K562 (cell line): ENCODE results near the gene TFRC. TPM values are rescaled to one million over a fixed set of nuclear protein-coding genes. Genes with fewer than 3 reads are reported as not detected.

Experiments used
- ATF1 ChIP-seq, 2 experiments: fragments of 450-650 bp in 1 of 2; IDR thresholded peaks; 2 replicates each; pipeline ENCODE4 v1.6.1; 2016; ENCODE audit warnings: missing compliant biosample characterization in 1 of 2, missing genetic modification characterization in 1 of 2
- BMI1 ChIP-seq: fragments of 150-350 bp; IDR thresholded peaks from 2 replicates; pipeline ENCODE4 v1.6.1; 2014; ENCODE audit warnings: low read length
- BRD4 ChIP-seq: fragments of 200-600 bp; sonication (generic); IDR thresholded peaks from 2 replicates; pipeline ENCODE4 v1.6.1; 2017; ENCODE audit warnings: inconsistent platforms
- CHD2 ChIP-seq: IDR thresholded peaks from 2 replicates; pipeline ENCODE4 v1.6.1; 2011; ENCODE audit warnings: low read depth, low read length
- CREB1 ChIP-seq, 2 experiments: sonication (generic) in 1 of 2; formaldehyde crosslinking in 1 of 2; IDR thresholded peaks; 2 replicates each; pipeline versions ENCODE4 v1.6.1 to v1.8.0; 2012 to 2022; ENCODE audit warnings: inconsistent platforms in 1 of 2, mild to moderate bottlenecking in 1 of 2, missing genetic modification reagents in 1 of 2, moderate library complexity in 1 of 2
- ETV6 ChIP-seq, 3 experiments: fragments of 150-350 bp in 1 of 3; sonication (generic) in 1 of 3; formaldehyde crosslinking in 1 of 3; IDR thresholded peaks; 2 replicates each; pipeline versions ENCODE4 v1.6.1 to v1.8.0; 2014 to 2022; ENCODE audit warnings: borderline replicate concordance in 2 of 3, low read depth in 2 of 3, antibody characterized with exemption in 1 of 3, low read length in 1 of 3, mild to moderate bottlenecking in 1 of 3, missing genetic modification reagents in 1 of 3
- HIVEP1 ChIP-seq: fragments of 250-450 bp; sonication (Bioruptor Pico); IDR thresholded peaks from 2 replicates; pipeline ENCODE4 v1.4.0; 2020; ENCODE audit warnings: mild to moderate bottlenecking
- KDM1A ChIP-seq, 2 experiments: fragments of 450-650 bp; IDR thresholded peaks; 2 replicates each; pipeline ENCODE4 v1.6.1; 2016; ENCODE audit warnings: mild to moderate bottlenecking in 2 of 2
- KDM5B ChIP-seq: fragments of 200-600 bp; sonication (generic); IDR thresholded peaks from 2 replicates; pipeline ENCODE4 v1.6.1; 2012; ENCODE audit warnings: low read depth, mild to moderate bottlenecking, moderate library complexity, low read length, control low read depth, inconsistent platforms; ENCODE audit not compliant: insufficient replicate concordance
- KLF16 ChIP-seq: IDR thresholded peaks from 2 replicates; pipeline ENCODE4 v1.6.1; 2016; ENCODE audit warnings: antibody characterized with exemption
- PHB2 ChIP-seq: fragments of 450-650 bp; IDR thresholded peaks from 2 replicates; pipeline ENCODE4 v1.6.1; 2017; ENCODE audit warnings: low read depth
- RBM17 ChIP-seq: fragments of 200-400 bp; formaldehyde crosslinking; IDR thresholded peaks from 2 replicates; pipeline ENCODE4 v1.6.1; 2017; ENCODE audit warnings: low read depth, mild to moderate bottlenecking, low read length, borderline replicate concordance
- SFPQ ChIP-seq: fragments of 200-400 bp; formaldehyde crosslinking; IDR thresholded peaks from 2 replicates; pipeline ENCODE4 v1.6.1; 2017; ENCODE audit warnings: mild to moderate bottlenecking, low read depth, low read length, moderate library complexity
- STAT5A ChIP-seq: IDR thresholded peaks from 2 replicates; pipeline ENCODE4 v1.6.1; 2012; ENCODE audit warnings: low read length, inconsistent platforms, borderline replicate concordance
- TAF9B ChIP-seq: fragments of 450-650 bp; IDR thresholded peaks from 2 replicates; pipeline ENCODE4 v1.6.1; 2018; ENCODE audit warnings: mild to moderate bottlenecking; ENCODE audit not compliant: partially characterized antibody
- TCFL5 ChIP-seq: fragments of 250-450 bp; sonication (Bioruptor Pico); conservative IDR thresholded peaks from 2 replicates; pipeline ENCODE4 v1.6.1; 2021; ENCODE audit warnings: mild to moderate bottlenecking, moderate library complexity, matching md5 sums
- ZNF124 ChIP-seq: sonication (generic); formaldehyde crosslinking; IDR thresholded peaks from 2 replicates; pipeline ENCODE4 v1.8.1; 2022; ENCODE audit warnings: missing genetic modification reagents
- ZNF695 ChIP-seq: fragments of 450-650 bp; formaldehyde crosslinking; IDR thresholded peaks from 2 replicates; pipeline ENCODE4 v1.4.0; 2020; ENCODE audit warnings: mild to moderate bottlenecking, moderate library complexity
- polyA plus RNA-seq, 8 experiments: library from polyadenylated mRNA; depleted of rRNA in 4 of 8; stranded (reverse) in 5 of 8; unstranded in 3 of 8; fragments of >200 nt; fragmentation: Nextera tagmentation in 2 of 8; fragmentation: Illumina TruSeq in 1 of 8; extraction: Ambion mirVana in 2 of 8; extraction: Trizol in 1 of 8; gene quantifications; 2 replicates each; pipeline versions ENCODE4 v1.2.1 to v1.2.3, GENCODE V29; 2011 to 2014; ENCODE audit warnings: inconsistent platforms in 1 of 8, missing spikeins in 1 of 8
- total RNA-seq, 7 experiments: library from RNA; depleted of rRNA in 6 of 7; stranded (reverse); fragments of >200 nt in 6 of 7; fragmentation: Illumina TruSeq in 2 of 7; extraction: Trizol in 2 of 7; gene quantifications; 2 replicates each; pipeline versions ENCODE4 v1.2.1 to v1.2.3, GENCODE V29; 2011 to 2021; ENCODE audit warnings: low replicate concordance in 1 of 7
- TF ChIP-seq, protein P1 (sequence below): sonication (generic); formaldehyde crosslinking; IDR thresholded peaks from 2 replicates; pipeline ENCODE4 v1.4.0; 2020; ENCODE audit warnings: mild to moderate bottlenecking, missing genetic modification reagents
- TF ChIP-seq, protein P2 (sequence below): fragments of 450-650 bp; IDR thresholded peaks from 2 replicates; pipeline ENCODE4 v1.7.0; 2016; ENCODE audit warnings: borderline replicate concordance
- TF ChIP-seq, protein P3 (sequence below): fragments of 250-450 bp; sonication (Bioruptor Pico); IDR thresholded peaks from 2 replicates; pipeline ENCODE4 v1.8.0; 2021; ENCODE audit warnings: mild to moderate bottlenecking, moderate library complexity

The TFRC gene
- total and polyA plus RNA-seq, 9 of the 15 experiments (the other 6 are each of a cell fraction or from before 2014, with no cell fraction given): 149 to 679 (median 332) TPM

DNA sequence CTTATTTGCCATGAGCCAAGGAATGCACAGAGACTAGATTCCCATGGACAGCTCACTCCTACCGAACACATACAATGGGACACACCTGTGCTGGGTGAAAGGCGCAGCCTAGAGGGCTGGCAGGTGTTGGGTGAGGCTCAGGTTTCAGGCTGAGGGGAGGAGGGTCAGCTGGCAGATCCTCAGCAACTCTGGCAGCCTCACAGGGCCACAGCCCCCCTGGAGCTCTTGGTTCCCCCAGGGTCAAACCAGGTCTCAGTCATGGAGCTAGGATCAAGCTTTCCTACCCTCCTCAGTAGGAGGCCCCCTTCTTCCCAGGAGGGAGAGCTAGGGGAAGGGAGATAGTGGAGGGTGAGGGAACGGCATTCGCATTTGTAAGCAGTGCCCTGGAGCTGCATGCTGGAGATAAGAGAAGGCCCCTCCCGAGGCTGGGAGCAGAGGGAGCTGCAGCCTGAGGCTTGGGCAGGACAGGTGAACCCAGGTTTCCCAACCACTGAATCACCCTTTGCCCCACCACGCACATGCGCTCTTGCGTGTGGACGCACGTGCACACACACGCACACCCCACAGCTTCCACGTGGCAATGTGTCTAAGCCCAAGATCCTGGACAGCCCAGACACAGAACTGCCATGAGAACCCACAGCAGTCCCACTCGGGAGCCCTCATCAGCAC is 26.3 kb upstream of the TFRC start (continued):
- TF ChIP-seq CREB1 (IDR thresholded peaks at IDR 0.05) (no peak), CREB1 (CRISPR knock-in tag; IDR thresholded peaks at IDR 0.05) (0 out of 2 replicates have a peak, but pooled peaks have one; percentile 26), ATF1 (CRISPR knock-in tag; IDR thresholded peaks at IDR 0.05) (no peak), ATF1 (tag; IDR thresholded peaks at IDR 0.05) (peak; percentile 55), CHD2 (peak; percentile 33; the same call in 1 of the 2 replicates), SFPQ (no peak), HIVEP1 (CRISPR knock-in tag) (no peak), TCFL5 (CRISPR knock-in tag) (no peak), RBM17 (no peak), STAT5A (peak; percentile 79; the same call in 1 of the 2 replicates), ETV6 (IDR thresholded peaks at IDR 0.05; ENCODE audit: borderline replicate concordance in 1 of 2, low read depth in 2 of 2, low read length in 1 of 2) (no peak), ETV6 (CRISPR knock-in tag; IDR thresholded peaks at IDR 0.05; ENCODE audit: borderline replicate concordance) (no peak), ZNF695 (no peak), ZNF124 (CRISPR knock-in tag) (no peak), PHB2 (peak; percentile 62; the same call in 1 of the 2 replicates), TAF9B (peak; percentile 11), KDM5B (no peak), KDM1A (IDR thresholded peaks at IDR 0.05) (peak; percentile 70 to 90), BRD4 (no peak), KLF16 (peak; percentile 77), BMI1 (no peak)
- TF ChIP-seq, protein P1, sequence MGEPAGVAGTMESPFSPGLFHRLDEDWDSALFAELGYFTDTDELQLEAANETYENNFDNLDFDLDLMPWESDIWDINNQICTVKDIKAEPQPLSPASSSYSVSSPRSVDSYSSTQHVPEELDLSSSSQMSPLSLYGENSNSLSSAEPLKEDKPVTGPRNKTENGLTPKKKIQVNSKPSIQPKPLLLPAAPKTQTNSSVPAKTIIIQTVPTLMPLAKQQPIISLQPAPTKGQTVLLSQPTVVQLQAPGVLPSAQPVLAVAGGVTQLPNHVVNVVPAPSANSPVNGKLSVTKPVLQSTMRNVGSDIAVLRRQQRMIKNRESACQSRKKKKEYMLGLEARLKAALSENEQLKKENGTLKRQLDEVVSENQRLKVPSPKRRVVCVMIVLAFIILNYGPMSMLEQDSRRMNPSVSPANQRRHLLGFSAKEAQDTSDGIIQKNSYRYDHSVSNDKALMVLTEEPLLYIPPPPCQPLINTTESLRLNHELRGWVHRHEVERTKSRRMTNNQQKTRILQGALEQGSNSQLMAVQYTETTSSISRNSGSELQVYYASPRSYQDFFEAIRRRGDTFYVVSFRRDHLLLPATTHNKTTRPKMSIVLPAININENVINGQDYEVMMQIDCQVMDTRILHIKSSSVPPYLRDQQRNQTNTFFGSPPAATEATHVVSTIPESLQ (CRISPR knock-in tag): no peak
- TF ChIP-seq, protein P2, sequence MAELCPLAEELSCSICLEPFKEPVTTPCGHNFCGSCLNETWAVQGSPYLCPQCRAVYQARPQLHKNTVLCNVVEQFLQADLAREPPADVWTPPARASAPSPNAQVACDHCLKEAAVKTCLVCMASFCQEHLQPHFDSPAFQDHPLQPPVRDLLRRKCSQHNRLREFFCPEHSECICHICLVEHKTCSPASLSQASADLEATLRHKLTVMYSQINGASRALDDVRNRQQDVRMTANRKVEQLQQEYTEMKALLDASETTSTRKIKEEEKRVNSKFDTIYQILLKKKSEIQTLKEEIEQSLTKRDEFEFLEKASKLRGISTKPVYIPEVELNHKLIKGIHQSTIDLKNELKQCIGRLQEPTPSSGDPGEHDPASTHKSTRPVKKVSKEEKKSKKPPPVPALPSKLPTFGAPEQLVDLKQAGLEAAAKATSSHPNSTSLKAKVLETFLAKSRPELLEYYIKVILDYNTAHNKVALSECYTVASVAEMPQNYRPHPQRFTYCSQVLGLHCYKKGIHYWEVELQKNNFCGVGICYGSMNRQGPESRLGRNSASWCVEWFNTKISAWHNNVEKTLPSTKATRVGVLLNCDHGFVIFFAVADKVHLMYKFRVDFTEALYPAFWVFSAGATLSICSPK: no peak
- TF ChIP-seq, protein P3, sequence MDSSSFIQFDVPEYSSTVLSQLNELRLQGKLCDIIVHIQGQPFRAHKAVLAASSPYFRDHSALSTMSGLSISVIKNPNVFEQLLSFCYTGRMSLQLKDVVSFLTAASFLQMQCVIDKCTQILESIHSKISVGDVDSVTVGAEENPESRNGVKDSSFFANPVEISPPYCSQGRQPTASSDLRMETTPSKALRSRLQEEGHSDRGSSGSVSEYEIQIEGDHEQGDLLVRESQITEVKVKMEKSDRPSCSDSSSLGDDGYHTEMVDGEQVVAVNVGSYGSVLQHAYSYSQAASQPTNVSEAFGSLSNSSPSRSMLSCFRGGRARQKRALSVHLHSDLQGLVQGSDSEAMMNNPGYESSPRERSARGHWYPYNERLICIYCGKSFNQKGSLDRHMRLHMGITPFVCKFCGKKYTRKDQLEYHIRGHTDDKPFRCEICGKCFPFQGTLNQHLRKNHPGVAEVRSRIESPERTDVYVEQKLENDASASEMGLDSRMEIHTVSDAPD (CRISPR knock-in tag): no peak
